ENCODE data around the gene S1PR3.

Gene S1PR3

GRCh38 chr9:89039664-89040063 is 48.4 kb downstream of the S1PR3 start:
- DNase-seq, result no peak

DNA sequence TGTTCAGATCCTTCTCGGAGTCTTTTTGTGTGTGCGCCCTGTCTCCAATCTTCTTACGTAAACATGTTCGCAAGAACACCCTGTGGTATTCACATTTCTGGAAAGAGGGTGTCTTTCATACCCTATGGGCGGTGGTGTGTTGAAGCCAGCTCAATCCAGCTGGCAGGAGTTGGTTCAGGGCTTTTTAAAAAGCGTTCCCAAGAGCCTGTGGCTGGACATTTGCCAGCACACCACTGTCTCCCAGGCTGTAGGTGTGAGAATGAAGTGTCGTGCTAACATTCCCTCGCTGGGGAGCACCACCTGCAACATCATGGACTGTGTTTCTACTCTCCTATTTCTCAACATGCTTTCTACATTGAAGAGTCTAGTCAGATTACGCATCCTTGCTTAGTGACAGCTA is 51.7 kb downstream of the S1PR3 start:
- DNase-seq, result no peak

DNA sequence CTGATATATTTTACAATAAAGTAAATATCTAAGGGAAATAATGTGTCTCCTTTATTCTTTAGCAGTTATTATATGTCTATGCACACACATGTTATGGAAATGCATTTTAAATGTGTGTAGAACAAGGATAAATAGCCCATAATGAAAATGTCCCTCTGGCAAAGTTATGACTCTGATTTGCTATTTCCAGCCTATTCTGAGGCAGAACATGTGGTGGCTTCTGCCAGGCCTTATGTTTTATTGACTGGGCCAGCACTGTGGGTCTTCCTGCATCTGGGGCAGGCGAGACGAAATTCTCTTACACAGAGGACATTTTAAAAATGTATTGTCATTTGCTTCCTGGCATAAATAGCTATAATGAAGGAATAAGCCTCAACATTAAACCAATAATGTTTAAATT is 52.8 kb downstream of the S1PR3 start:
- no peak for DNase-seq

DNA sequence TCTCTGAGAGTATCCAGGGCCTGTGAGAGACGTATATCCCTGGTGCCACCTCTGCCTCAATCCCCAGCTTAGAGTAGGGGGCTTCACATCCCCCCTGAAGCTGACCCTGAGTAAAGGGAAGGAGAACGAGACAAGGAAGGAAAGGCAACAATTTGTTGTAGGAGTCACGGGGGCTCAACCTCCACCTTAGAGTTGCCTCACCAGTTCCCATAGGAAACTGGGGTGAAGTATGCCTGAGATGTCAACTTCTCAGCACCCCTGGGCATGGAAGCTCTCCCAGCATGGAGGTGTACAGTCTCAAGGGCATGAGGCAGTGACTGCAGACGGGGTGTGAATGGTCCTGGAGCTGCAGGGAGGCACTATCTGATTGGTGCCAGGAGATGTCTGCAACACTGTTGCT is 53.6 kb downstream of the S1PR3 start:
- no peak for DNase-seq

DNA sequence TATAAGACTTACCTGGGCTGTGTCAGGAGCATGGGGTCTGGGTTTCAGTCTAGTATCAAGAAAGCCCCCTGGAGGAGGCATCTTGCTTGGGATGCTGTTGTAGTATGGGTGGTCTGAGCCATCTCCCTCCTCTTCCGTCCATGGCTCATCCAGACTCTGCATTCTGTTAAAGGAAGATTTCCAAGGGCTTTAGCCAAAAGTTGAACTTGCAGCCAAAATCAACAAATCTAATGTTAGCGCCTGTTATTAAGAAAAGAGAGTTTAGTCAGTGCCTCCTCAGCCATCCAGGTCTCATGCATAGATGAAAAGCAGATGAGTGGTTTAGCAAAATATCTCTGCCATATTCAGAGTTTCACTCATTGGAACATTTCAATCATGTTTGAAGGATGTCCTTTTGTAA is 55.6 kb downstream of the S1PR3 start:
- no peak for DNase-seq

DNA sequence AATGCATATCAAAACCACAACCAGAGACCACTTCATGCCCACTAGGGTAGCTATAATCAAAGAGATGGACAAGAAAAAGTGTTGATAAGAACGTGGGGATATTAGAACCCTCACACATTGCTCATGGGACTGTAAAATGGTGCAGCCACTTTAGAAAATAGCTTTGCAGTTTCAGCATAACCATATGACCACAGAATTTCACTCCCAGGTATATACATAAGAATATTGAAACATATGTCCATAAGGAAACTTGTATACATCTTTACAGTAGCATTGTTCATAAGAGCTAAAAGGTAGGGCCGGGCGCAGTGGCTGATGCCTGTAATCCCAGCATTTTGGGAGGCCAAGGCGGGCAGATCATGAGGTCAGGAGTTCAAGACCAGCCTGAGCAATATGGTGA is 56.4 kb downstream of the S1PR3 start:
- DNase-seq, result no peak

DNA sequence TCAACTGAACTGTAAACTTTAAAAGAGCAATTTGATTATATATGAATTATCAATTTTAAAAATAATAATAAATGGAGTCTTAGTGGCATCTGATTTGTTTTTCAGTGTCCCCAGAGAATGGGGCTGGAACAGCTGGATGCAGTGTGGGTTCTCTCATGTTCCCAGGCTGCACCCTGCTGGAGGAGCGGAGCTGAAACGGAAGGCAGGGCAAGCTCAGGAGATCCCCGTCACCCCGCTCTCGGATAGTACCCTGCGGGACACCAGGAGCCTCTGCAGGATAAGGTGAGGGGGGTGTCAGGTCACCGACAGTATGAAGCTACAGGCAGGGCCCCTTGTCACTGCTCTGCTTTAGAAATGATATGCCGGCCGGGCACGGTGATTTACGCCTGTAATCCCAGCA is 57.3 kb downstream of the S1PR3 start:
- DNase-seq, result no peak

DNA sequence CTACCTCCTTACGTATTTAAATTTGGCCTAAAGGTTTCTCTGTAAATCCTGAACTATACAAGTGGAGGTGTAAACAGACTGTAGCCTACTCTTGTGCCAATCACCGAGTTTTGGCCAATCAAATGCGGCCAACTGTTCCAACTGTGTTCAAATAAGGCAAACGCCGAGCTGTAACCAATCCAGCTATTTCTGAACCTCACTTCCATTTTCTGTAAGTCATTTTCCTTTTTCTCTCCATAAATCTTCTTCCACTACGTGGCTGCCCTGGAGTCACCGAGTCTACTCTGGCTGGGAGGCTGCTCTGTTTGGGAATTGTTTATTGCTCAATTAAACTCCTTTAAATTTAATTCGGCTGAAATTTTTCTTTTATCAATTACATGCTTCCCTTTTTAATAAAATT is 58.4 kb downstream of the S1PR3 start:
- DNase-seq, result no peak

DNA sequence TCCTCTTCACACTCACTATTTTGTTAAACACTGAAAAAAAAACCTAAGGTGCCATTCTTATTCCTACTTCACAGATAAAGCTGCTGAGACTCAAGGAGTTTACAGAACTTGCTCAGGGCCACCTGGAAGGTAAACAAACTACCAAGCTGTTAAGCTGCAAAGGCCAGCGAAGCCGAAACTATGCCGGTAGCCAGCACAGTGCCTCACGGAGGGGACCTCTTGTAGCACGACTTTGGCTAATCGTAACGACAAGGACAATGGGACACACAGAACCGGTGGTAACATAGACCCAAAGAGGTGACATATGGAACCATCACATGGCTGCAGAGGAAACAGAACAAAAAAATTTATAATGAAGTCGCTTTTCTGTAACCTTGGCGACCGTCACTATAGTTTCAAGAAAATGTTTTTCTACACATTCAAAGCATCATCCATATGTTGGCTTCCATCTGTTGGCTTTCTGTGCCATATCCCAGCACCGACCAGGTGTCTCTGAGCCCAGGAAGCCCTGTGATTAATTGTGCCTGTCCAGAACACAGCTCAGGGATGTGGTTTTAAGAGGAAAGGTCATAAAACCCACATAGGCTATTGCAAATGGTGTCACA is 60.3 kb downstream of the S1PR3 start:
- no peak for DNase-seq

- no peak for DNase-seq
Observed at GRCh38 chr9:89052470-89053097, 61.3 kb downstream of the S1PR3 start.

DNA sequence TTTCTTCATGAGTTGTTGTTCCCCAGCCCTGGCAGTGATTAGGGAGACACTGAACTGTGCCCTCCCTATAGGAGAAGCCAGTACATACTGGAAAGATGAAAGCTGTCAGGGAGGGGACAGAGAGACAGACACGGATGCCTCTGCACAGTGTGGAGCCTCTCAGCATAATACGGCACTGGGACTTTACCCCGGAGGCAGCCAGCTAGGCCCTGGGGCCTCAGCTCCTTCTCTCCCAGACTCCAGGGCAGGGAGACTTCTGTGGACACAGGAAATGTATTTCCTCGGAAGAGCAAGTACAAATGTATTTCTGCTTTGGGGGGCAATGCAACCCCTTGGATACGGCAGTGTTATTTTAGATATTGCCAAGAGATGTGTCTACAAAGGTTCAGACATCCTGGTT is 62.0 kb downstream of the S1PR3 start:
- no peak for DNase-seq
